ENCODE measurements around the gene SLC8A1.

DNA sequence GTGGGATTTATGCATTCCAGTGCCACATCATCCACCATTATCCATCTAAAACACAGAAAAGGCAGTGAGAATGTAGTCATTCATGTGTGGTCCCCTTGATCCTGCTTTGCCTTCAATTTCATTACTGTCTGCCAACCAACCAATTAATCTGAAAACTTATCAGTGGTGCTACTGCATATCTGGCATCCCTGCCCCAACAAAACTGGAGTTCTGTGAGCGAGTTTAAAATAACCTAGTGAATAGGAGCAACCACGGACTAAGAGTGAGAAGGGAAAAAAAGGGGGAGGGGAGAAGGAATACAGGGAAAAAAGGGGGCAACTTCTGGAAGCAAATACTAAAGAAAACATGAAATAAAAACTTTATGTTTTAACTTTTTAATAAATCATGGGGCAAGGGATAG is 42.2 kb downstream of the SLC8A1 start:
- TF ChIP-seq, protein P1, sequence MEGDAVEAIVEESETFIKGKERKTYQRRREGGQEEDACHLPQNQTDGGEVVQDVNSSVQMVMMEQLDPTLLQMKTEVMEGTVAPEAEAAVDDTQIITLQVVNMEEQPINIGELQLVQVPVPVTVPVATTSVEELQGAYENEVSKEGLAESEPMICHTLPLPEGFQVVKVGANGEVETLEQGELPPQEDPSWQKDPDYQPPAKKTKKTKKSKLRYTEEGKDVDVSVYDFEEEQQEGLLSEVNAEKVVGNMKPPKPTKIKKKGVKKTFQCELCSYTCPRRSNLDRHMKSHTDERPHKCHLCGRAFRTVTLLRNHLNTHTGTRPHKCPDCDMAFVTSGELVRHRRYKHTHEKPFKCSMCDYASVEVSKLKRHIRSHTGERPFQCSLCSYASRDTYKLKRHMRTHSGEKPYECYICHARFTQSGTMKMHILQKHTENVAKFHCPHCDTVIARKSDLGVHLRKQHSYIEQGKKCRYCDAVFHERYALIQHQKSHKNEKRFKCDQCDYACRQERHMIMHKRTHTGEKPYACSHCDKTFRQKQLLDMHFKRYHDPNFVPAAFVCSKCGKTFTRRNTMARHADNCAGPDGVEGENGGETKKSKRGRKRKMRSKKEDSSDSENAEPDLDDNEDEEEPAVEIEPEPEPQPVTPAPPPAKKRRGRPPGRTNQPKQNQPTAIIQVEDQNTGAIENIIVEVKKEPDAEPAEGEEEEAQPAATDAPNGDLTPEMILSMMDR (IDR thresholded peaks at IDR 0.05): no peak
- TF ChIP-seq POLR2A (IDR thresholded peaks at IDR 0.05): no peak

Data from Peyer's patch (tissue), 4 donors.